Loucy (cell line): Measurements from ENCODE around the gene TMEM39A.

Experiments used
- EZH2phosphoT487 ChIP-seq: fragments of 200-600 bp; IDR thresholded peaks from 2 replicates; pipeline ENCODE4 v1.6.1; 2018; ENCODE audit warnings: antibody characterized with exemption, mild to moderate bottlenecking, moderate library complexity, borderline replicate concordance
- TF ChIP-seq, protein P1 (sequence below): fragments of 200-600 bp; sonication (generic); conservative IDR thresholded peaks from 2 replicates; pipeline ENCODE4 v1.5.1; 2014; ENCODE audit warnings: mild to moderate bottlenecking, antibody characterized with exemption, low read length

GRCh38 chr3:119444590-119444989 is 18.8 kb downstream of the TMEM39A start:
- TF ChIP-seq, protein P1, sequence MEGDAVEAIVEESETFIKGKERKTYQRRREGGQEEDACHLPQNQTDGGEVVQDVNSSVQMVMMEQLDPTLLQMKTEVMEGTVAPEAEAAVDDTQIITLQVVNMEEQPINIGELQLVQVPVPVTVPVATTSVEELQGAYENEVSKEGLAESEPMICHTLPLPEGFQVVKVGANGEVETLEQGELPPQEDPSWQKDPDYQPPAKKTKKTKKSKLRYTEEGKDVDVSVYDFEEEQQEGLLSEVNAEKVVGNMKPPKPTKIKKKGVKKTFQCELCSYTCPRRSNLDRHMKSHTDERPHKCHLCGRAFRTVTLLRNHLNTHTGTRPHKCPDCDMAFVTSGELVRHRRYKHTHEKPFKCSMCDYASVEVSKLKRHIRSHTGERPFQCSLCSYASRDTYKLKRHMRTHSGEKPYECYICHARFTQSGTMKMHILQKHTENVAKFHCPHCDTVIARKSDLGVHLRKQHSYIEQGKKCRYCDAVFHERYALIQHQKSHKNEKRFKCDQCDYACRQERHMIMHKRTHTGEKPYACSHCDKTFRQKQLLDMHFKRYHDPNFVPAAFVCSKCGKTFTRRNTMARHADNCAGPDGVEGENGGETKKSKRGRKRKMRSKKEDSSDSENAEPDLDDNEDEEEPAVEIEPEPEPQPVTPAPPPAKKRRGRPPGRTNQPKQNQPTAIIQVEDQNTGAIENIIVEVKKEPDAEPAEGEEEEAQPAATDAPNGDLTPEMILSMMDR: no peak
- TF ChIP-seq EZH2phosphoT487: no peak
